Embryonic facial prominence (tissue), 1 donor: ENCODE data around the gene SPRYD7.
"Not testable (repeated sequence)": the region's sequence is repeated elsewhere in the genome, so short reads cannot be mapped to it uniquely, and the experiment has no call there.

Experiments
- DNase-seq: peaks from one replicate; pipeline ENCODE4 v3.0.0-alpha.2; 2016; ENCODE audit errors: extremely low spot score

The SPRYD7 gene

GRCh38 chr13:49932868-49933267, 3.3 kb downstream of the SPRYD7 start:
- DNase-seq, result no peak

- DNase-seq, result no peak
These were observed 4.1 kb downstream of the SPRYD7 start for GRCh38 chr13:49932066-49932465.

- DNase-seq, result no peak
These were observed 8.4 kb downstream of the SPRYD7 start for GRCh38 chr13:49927755-49928154.

GRCh38 chr13:49925881-49926418, 10.2 kb downstream of the SPRYD7 start:
- DNase-seq, result no peak

- DNase-seq, result no peak
These were observed 13.8 kb downstream of the SPRYD7 start for GRCh38 chr13:49922301-49922700.

- not testable (repeated sequence) for DNase-seq
These were observed 15.2 kb downstream of the SPRYD7 start for GRCh38 chr13:49920969-49921368.

- DNase-seq, result not testable (repeated sequence)
These were observed 18.0 kb downstream of the SPRYD7 start for GRCh38 chr13:49918106-49918505.

GRCh38 chr13:49914947-49915346, 21.2 kb downstream of the SPRYD7 start:
- no peak for DNase-seq

- DNase-seq, result no peak
These were observed 27.5 kb downstream of the SPRYD7 start for GRCh38 chr13:49908637-49909036.

- no peak for DNase-seq
These were observed 31.2 kb downstream of the SPRYD7 start for GRCh38 chr13:49904729-49905456.

- DNase-seq, result no peak
These were observed 37.3 kb downstream of the SPRYD7 start for GRCh38 chr13:49898792-49899191.

GRCh38 chr13:49897713-49898112, 38.4 kb downstream of the SPRYD7 start:
- DNase-seq, result no peak

GRCh38 chr13:49895826-49896225, 40.3 kb downstream of the SPRYD7 start:
- no peak for DNase-seq

- no peak for DNase-seq
These were observed 42.5 kb downstream of the SPRYD7 start for GRCh38 chr13:49893591-49893990.

- no peak for DNase-seq
These were observed 45.8 kb downstream of the SPRYD7 start for GRCh38 chr13:49890376-49890775.

GRCh38 chr13:49878682-49879081, 57.5 kb downstream of the SPRYD7 start:
- DNase-seq, result no peak

- DNase-seq, result no peak
These were observed 58.4 kb downstream of the SPRYD7 start for GRCh38 chr13:49877629-49878218.

- DNase-seq, result no peak
These were observed 61.7 kb downstream of the SPRYD7 start for GRCh38 chr13:49874430-49874829.

GRCh38 chr13:49869519-49869918, 66.6 kb downstream of the SPRYD7 start:
- DNase-seq, result no peak

GRCh38 chr13:49867834-49868233, 68.3 kb downstream of the SPRYD7 start:
- DNase-seq, result no peak

- DNase-seq, result no peak
These were observed 70.9 kb downstream of the SPRYD7 start for GRCh38 chr13:49865218-49865617.

GRCh38 chr13:49864509-49864908, 71.6 kb downstream of the SPRYD7 start:
- no peak for DNase-seq
